NCI-H526 (cell line): Measurements from ENCODE around the gene HDAC4.

Experiments
- DNase-seq, 2 experiments: peaks; one replicate each; lab custom pipeline; 2025; lab: John Stamatoyannopoulos, UW

HDAC4 gene

GRCh38 chr2:239140346-239141020 lies 260.3 kb downstream of the HDAC4 start:
- no peak for DNase-seq

GRCh38 chr2:239139566-239139965 lies 261.3 kb downstream of the HDAC4 start:
- no peak for DNase-seq

GRCh38 chr2:239139101-239139500 lies 261.7 kb downstream of the HDAC4 start:
- DNase-seq: no peak

GRCh38 chr2:239138610-239139009 lies 262.2 kb downstream of the HDAC4 start:
- no peak for DNase-seq

- DNase-seq: no peak
These were observed 262.9 kb downstream of the HDAC4 start for GRCh38 chr2:239137898-239138283.

- no peak for DNase-seq
These were observed 263.5 kb downstream of the HDAC4 start for GRCh38 chr2:239137165-239137897.

GRCh38 chr2:239136762-239137161 lies 264.1 kb downstream of the HDAC4 start:
- DNase-seq: no peak

GRCh38 chr2:239136203-239136602 lies 264.6 kb downstream of the HDAC4 start:
- DNase-seq: no peak

- no peak for DNase-seq
These were observed 265.3 kb downstream of the HDAC4 start for GRCh38 chr2:239135531-239135930.

- DNase-seq: no peak
These were observed 266.8 kb downstream of the HDAC4 start for GRCh38 chr2:239133945-239134570.

GRCh38 chr2:239132786-239133185 lies 268.0 kb downstream of the HDAC4 start:
- no peak for DNase-seq

- DNase-seq: no peak
These were observed 268.6 kb downstream of the HDAC4 start for GRCh38 chr2:239132156-239132709.

- DNase-seq: no peak
These were observed 269.3 kb downstream of the HDAC4 start for GRCh38 chr2:239131521-239131920.

GRCh38 chr2:239130786-239131325 lies 270.0 kb downstream of the HDAC4 start:
- DNase-seq: no peak

- DNase-seq: no peak
These were observed 270.8 kb downstream of the HDAC4 start for GRCh38 chr2:239130041-239130440.

GRCh38 chr2:239129147-239129920 lies 271.5 kb downstream of the HDAC4 start:
- no peak for DNase-seq

- no peak for DNase-seq
These were observed 272.1 kb downstream of the HDAC4 start for GRCh38 chr2:239128706-239129105.

GRCh38 chr2:239127513-239127912 lies 273.3 kb downstream of the HDAC4 start:
- DNase-seq: no peak

- DNase-seq: no peak
These were observed 274.8 kb downstream of the HDAC4 start for GRCh38 chr2:239125726-239126675.

GRCh38 chr2:239124152-239124899 lies 276.5 kb downstream of the HDAC4 start:
- DNase-seq: no peak
